Measurements from ENCODE around the gene RABGGTA. TPM values are rescaled to one million over a fixed set of nuclear protein-coding genes. Genes with fewer than 3 reads are reported as not detected.

RABGGTA gene
- total and polyA plus RNA-seq, 12 donors: 17.4 to 37.9 (median 21.1) TPM

GRCh38 chr14:24310646-24311604, 39.5 kb upstream of the RABGGTA start, which contains the start of gene LTB4R:
Gene LTB4R, plus strand, starts transcription at chr14:24311502. Its CDS starts 4,150 bp downstream, at chr14:24315652.
- Histone ChIP-seq H3K4me3 (peak within 1 kb of the TSS; percentile 45 to 71 (median 62)), H3K27me3 (no peaks in the 10 kb centered on the region), H3K27ac (peak within 1 kb of the TSS; percentile 69 to 96 (median 86)), H3K4me1 (peaks cover 15 to 83% (median 66%) of the 10 kb centered on the region in 9 donors), H3K36me3 (peaks cover 0 to 20% (median 8%) of the 10 kb centered on the region in 9 donors), H3K9me3 (no peaks in the 10 kb centered on the region)
- 6 to 10% methylated on average over 99 of the region's 99 CpGs for WGBS, 2 donors
- ATAC-seq (peak; percentile 70 to 91 (median 78)), DNase-seq (peak; percentile 63 to 83)
- intact Hi-C loops (cut with DNase I): loop anchor here in 1 of 10 donors (5.0 kb wide), 1 partner anchor 299 kb away; no protein-coding TSS in a partner anchor
- TF ChIP-seq CTCF (IDR thresholded peaks at IDR 0.05): peak; percentile 11 to 64 (median 40)

GRCh38 chr14:24310265-24310645, 38.9 kb upstream of the RABGGTA start:
- intact Hi-C loops (cut with DNase I): loop anchor here in 1 of 10 donors (5.0 kb wide), 1 partner anchor 298 kb away; no protein-coding TSS in a partner anchor
- TF ChIP-seq CTCF (IDR thresholded peaks at IDR 0.05): no peak
- H3K27me3 ChIP-seq: no peaks in the 10 kb centered on the region
- H3K4me3 ChIP-seq: peak overlapping the region; percentile 45 to 71 (median 62)
- no peaks in the 10 kb centered on the region for H3K9me3 ChIP-seq
- H3K4me1 ChIP-seq: peaks cover 14 to 77% (median 60%) of the 10 kb centered on the region in 9 donors
- ATAC-seq (peak in 1 of 8 donors; percentile 4), DNase-seq (no peak)
- H3K27ac ChIP-seq: peak overlapping the region; percentile 69 to 96 (median 86)
- WGBS, 2 donors: 37 to 45% methylated on average over 5 of the region's 5 CpGs
- H3K36me3 ChIP-seq: peaks cover 0 to 27% (median 14%) of the 10 kb centered on the region in 9 donors

- DNase-seq: no peak
- 69 to 80% methylated on average over 5 of the region's 5 CpGs for WGBS, 2 donors
- no peak for TF ChIP-seq CTCF (IDR thresholded peaks at IDR 0.05)
- Histone ChIP-seq H3K27ac (peak within 1 kb of the TSS; percentile 69 to 96 (median 86)), H3K27me3 (no peaks in the 10 kb centered on the region), H3K4me1 (peaks cover 13 to 71% (median 55%) of the 10 kb centered on the region in 9 donors), H3K36me3 (peaks cover 0 to 33% (median 19%) of the 10 kb centered on the region in 9 donors), H3K9me3 (no peaks in the 10 kb centered on the region), H3K4me3 (peak within 1 kb of the TSS; percentile 45 to 71 (median 62))
- intact Hi-C loops (cut with DNase I): loop anchor here in 1 of 10 donors (5.0 kb wide), 1 partner anchor 297 kb away; no protein-coding TSS in a partner anchor
- ATAC-seq: no peak
Observed at GRCh38 chr14:24309538-24310264, 38.3 kb upstream of the RABGGTA start, which contains the start of gene LTB4R2. Gene LTB4R2, plus strand, starts transcription at chr14:24310140. Its CDS starts 525 bp downstream, at chr14:24310665.
